GM23338 (cell line): ENCODE results near the gene STARD3. TPM values are rescaled to one million over a fixed set of nuclear protein-coding genes. Genes with fewer than 3 reads are reported as not detected.
A peak's percentile ranks its signal among the peaks of the same experiment; 100 is the strongest.

Experiments used
- ATAC-seq: fragments of 200-7000 bp; cut with Tn5 transposase; 3 replicates; pipeline ENCODE4 v1.9.1; 2020
- DNase-seq: peaks from one replicate; pipeline ENCODE4 v3.0.0-alpha.2; 2015; ENCODE audit warnings: low spot score
- H2AFZ ChIP-seq: fragments of 200-600 bp; sonication (generic); 2 replicates; pipeline ENCODE4 v1.8.0; 2016; ENCODE audit warnings: antibody characterized with exemption, mild to moderate bottlenecking, moderate library complexity
- H3F3A ChIP-seq: fragments of 200-600 bp; sonication (generic); replicated peaks from 2 replicates; pipeline ENCODE4 v1.8.0; 2017; ENCODE audit warnings: antibody characterized with exemption, mixed run types, low read depth
- H3K27ac ChIP-seq: fragments of 200-600 bp; sonication (generic); 2 replicates; pipeline ENCODE4 v1.6.1; 2016; ENCODE audit warnings: low read depth
- H3K27me3 ChIP-seq: fragments of 200-600 bp; sonication (generic); 2 replicates; pipeline ENCODE4 v1.8.0; 2016; ENCODE audit warnings: mild to moderate bottlenecking, mixed run types, moderate library complexity; ENCODE audit not compliant: insufficient read depth
- H3K36me3 ChIP-seq: fragments of 200-600 bp; sonication (generic); 2 replicates; pipeline ENCODE4 v1.8.0; 2016; ENCODE audit warnings: mild to moderate bottlenecking; ENCODE audit not compliant: insufficient read depth
- H3K4me1 ChIP-seq: fragments of 200-600 bp; sonication (generic); 2 replicates; pipeline ENCODE4 v1.8.0; 2016; ENCODE audit warnings: mild to moderate bottlenecking, moderate library complexity; ENCODE audit not compliant: insufficient read depth
- H3K4me2 ChIP-seq: fragments of 200-600 bp; sonication (generic); 2 replicates; pipeline ENCODE4 v1.7.1; 2017; ENCODE audit warnings: mixed run types
- H3K4me3 ChIP-seq: fragments of 200-600 bp; sonication (generic); 2 replicates; pipeline ENCODE4 v1.6.1; 2016; ENCODE audit warnings: mixed run types
- H3K79me2 ChIP-seq: fragments of 200-600 bp; sonication (generic); replicated peaks from 2 replicates; pipeline ENCODE4 v1.8.0; 2017; ENCODE audit warnings: mild to moderate bottlenecking; ENCODE audit not compliant: insufficient read depth
- H3K9me2 ChIP-seq: fragments of 200-600 bp; sonication (generic); 2 replicates; pipeline ENCODE4 v1.8.0; 2017; ENCODE audit not compliant: insufficient read depth
- H4K20me1 ChIP-seq: fragments of 200-600 bp; sonication (generic); replicated peaks from 2 replicates; pipeline ENCODE4 v1.8.0; 2017; ENCODE audit warnings: mild to moderate bottlenecking; ENCODE audit not compliant: insufficient read depth
- H3K27ac Mint-ChIP-seq: 2 replicates; pipeline ENCODE4 v1.8.0; 2020; ENCODE audit warnings: inconsistent platforms, mild to moderate bottlenecking, moderate library complexity, mixed read lengths
- H3K27me3 Mint-ChIP-seq: 3 replicates; pipeline ENCODE4 v1.8.0; 2022; ENCODE audit warnings: low read depth, mild to moderate bottlenecking, moderate library complexity, mixed read lengths, inconsistent platforms; ENCODE audit not compliant: insufficient read depth, poor library complexity
- H3K36me3 Mint-ChIP-seq: 3 replicates; pipeline ENCODE4 v1.8.0; 2021; ENCODE audit warnings: low read depth, mild to moderate bottlenecking, inconsistent platforms, moderate library complexity, mixed read lengths
- H3K4me1 Mint-ChIP-seq: 3 replicates; pipeline ENCODE4 v1.8.0; 2020; ENCODE audit warnings: mild to moderate bottlenecking, inconsistent platforms, mixed read lengths
- H3K4me3 Mint-ChIP-seq: 3 replicates; pipeline ENCODE4 v1.8.0; 2021; ENCODE audit warnings: moderate library complexity, mild to moderate bottlenecking, inconsistent platforms, mixed read lengths
- H3K9me3 Mint-ChIP-seq: 3 replicates; pipeline ENCODE4 v1.8.0; 2020; ENCODE audit warnings: moderate library complexity, mild to moderate bottlenecking, inconsistent platforms, mixed read lengths
- EZH2 ChIP-seq: fragments of 200-600 bp; sonication (generic); IDR thresholded peaks from one replicate; pipeline ENCODE4 v1.8.0; 2017; ENCODE audit warnings: antibody characterized with exemption, mild to moderate bottlenecking, low read depth; ENCODE audit not compliant: unreplicated experiment
- NANOG ChIP-seq: IDR thresholded peaks from 2 replicates; pipeline ENCODE4 v1.6.1; 2016; ENCODE audit warnings: antibody characterized with exemption, borderline replicate concordance
- STAT1 ChIP-seq: IDR thresholded peaks from one replicate; pipeline ENCODE4 v1.6.1; 2016; ENCODE audit warnings: antibody characterized with exemption; ENCODE audit not compliant: unreplicated experiment
- polyA plus RNA-seq: library from polyadenylated mRNA; unstranded; fragments of >200 nt; fragmentation: Nextera tagmentation; extraction: Ambion mirVana; gene quantifications from 2 replicates; pipeline ENCODE4 v1.2.1, GENCODE V29; 2016
- total RNA-seq: library from RNA; depleted of rRNA; stranded (reverse); fragments of >200 nt; shearing (Covaris generic); gene quantifications from 2 replicates; pipeline ENCODE4 v1.2.3, GENCODE V29; 2014
- TF ChIP-seq, protein P1 (sequence below): IDR thresholded peaks from 2 replicates; pipeline ENCODE4 v1.6.1; 2016; ENCODE audit warnings: antibody characterized with exemption
- TF ChIP-seq, protein P2 (sequence below), 2 experiments: fragments of 200-600 bp in 1 of 2; sonication (generic) in 1 of 2; conservative IDR thresholded peaks; 2 replicates each; pipeline versions ENCODE4 v1.5.1 to v1.6.1; 2016 to 2017; ENCODE audit warnings: antibody characterized with exemption in 2 of 2, low read depth in 2 of 2, mild to moderate bottlenecking in 2 of 2, moderate library complexity in 1 of 2
- TF ChIP-seq, protein P3 (sequence below): IDR thresholded peaks from one replicate; pipeline ENCODE4 v1.6.1; 2018; ENCODE audit warnings: antibody characterized with exemption; ENCODE audit not compliant: unreplicated experiment

The STARD3 gene
- total and polyA plus RNA-seq, 2 experiments from 2014 or later, result 26.4 to 53.3 TPM

DNA sequence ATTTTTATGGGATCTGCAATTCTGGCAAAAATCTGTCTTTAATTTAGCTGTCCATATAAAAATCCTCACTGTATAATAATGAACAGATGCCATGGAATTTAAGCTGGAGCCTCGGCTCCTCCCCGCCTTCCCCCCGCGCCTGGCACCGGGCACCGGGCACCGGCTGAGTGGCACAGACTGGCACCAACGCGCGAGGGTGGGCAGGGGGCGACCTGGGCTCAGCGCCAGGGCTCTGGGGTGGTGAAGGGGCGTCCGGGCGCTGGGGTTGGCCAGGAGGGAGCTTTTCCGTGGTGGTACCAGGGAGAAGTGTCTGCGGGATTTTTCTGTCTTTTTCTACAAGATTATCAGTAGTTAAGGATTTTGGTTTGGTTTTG lies 38.3 kb upstream of the STARD3 start:
- no peak overlapping the region for H3K27ac Mint-ChIP-seq
- H3K9me2 ChIP-seq, result no peaks in the 10 kb centered on the region
- H3K4me2 ChIP-seq, result peak overlapping the region; percentile 72
- TF ChIP-seq, protein P1, sequence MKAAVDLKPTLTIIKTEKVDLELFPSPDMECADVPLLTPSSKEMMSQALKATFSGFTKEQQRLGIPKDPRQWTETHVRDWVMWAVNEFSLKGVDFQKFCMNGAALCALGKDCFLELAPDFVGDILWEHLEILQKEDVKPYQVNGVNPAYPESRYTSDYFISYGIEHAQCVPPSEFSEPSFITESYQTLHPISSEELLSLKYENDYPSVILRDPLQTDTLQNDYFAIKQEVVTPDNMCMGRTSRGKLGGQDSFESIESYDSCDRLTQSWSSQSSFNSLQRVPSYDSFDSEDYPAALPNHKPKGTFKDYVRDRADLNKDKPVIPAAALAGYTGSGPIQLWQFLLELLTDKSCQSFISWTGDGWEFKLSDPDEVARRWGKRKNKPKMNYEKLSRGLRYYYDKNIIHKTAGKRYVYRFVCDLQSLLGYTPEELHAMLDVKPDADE, result no peak
- TF ChIP-seq, protein P2, sequence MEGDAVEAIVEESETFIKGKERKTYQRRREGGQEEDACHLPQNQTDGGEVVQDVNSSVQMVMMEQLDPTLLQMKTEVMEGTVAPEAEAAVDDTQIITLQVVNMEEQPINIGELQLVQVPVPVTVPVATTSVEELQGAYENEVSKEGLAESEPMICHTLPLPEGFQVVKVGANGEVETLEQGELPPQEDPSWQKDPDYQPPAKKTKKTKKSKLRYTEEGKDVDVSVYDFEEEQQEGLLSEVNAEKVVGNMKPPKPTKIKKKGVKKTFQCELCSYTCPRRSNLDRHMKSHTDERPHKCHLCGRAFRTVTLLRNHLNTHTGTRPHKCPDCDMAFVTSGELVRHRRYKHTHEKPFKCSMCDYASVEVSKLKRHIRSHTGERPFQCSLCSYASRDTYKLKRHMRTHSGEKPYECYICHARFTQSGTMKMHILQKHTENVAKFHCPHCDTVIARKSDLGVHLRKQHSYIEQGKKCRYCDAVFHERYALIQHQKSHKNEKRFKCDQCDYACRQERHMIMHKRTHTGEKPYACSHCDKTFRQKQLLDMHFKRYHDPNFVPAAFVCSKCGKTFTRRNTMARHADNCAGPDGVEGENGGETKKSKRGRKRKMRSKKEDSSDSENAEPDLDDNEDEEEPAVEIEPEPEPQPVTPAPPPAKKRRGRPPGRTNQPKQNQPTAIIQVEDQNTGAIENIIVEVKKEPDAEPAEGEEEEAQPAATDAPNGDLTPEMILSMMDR (conservative IDR thresholded peaks at IDR 0.05; ENCODE audit: low read depth in 2 of 2), result no peak
- TF ChIP-seq NANOG, result no peak
- TF ChIP-seq EZH2, result no peak
- no peak for TF ChIP-seq STAT1
- TF ChIP-seq, protein P3, sequence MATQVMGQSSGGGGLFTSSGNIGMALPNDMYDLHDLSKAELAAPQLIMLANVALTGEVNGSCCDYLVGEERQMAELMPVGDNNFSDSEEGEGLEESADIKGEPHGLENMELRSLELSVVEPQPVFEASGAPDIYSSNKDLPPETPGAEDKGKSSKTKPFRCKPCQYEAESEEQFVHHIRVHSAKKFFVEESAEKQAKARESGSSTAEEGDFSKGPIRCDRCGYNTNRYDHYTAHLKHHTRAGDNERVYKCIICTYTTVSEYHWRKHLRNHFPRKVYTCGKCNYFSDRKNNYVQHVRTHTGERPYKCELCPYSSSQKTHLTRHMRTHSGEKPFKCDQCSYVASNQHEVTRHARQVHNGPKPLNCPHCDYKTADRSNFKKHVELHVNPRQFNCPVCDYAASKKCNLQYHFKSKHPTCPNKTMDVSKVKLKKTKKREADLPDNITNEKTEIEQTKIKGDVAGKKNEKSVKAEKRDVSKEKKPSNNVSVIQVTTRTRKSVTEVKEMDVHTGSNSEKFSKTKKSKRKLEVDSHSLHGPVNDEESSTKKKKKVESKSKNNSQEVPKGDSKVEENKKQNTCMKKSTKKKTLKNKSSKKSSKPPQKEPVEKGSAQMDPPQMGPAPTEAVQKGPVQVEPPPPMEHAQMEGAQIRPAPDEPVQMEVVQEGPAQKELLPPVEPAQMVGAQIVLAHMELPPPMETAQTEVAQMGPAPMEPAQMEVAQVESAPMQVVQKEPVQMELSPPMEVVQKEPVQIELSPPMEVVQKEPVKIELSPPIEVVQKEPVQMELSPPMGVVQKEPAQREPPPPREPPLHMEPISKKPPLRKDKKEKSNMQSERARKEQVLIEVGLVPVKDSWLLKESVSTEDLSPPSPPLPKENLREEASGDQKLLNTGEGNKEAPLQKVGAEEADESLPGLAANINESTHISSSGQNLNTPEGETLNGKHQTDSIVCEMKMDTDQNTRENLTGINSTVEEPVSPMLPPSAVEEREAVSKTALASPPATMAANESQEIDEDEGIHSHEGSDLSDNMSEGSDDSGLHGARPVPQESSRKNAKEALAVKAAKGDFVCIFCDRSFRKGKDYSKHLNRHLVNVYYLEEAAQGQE, result no peak
- no peak overlapping the region for H3K4me3 Mint-ChIP-seq
- no peak for ATAC-seq
- H3F3A ChIP-seq, result peaks cover 57% of the 10 kb centered on the region
- DNase-seq, result no peak
- H2AFZ ChIP-seq, result no peak overlapping the region
- peaks cover 63% of the 10 kb centered on the region for H3K4me1 Mint-ChIP-seq
- no peaks in the 10 kb centered on the region for H3K36me3 ChIP-seq
- peaks cover 99% of the 10 kb centered on the region for H3K27me3 Mint-ChIP-seq
- H4K20me1 ChIP-seq, result peaks cover 19% of the 10 kb centered on the region
- H3K4me3 ChIP-seq, result peak overlapping the region; percentile 36; the same call in 1 of the 2 replicates
- H3K36me3 Mint-ChIP-seq, result no peaks in the 10 kb centered on the region
- no peak overlapping the region for H3K27ac ChIP-seq
- peaks cover 76% of the 10 kb centered on the region for H3K4me1 ChIP-seq
- H3K9me3 Mint-ChIP-seq, result no peaks in the 10 kb centered on the region
- H3K27me3 ChIP-seq, result peaks cover 100% of the 10 kb centered on the region
- H3K79me2 ChIP-seq, result no peaks in the 10 kb centered on the region

DNA sequence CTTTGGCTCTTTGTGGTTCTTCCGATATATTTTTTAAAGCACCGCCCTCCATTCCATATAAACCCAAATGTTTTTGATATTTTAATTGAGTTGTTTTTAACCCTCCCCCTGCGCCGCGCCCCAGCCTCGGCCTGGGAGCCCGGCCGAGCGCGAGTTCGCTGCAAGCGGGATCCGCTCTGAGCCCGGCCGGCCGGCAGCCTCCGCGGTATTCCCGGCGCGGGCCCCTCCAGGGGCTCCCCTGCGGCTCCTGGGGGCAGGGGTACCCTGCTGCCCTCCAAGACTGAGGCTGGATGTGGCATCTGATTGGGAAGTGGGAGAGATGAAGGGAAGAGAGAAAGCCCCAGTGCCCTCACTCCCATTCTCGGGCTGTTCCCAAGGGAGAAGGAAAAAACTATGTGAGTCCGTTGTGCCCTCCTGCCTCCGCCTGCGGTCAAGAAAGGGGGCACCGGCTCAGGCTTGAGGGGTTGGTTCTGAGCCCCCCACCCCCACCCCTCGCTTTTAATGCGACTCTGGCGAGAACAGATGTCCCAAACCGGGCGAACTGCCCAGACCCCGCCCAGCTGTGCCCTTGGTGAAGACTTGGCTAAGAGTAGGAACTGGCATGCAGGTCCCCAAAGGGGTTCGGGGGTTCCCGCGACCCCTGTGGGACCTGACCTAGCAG lies 37.8 kb upstream of the STARD3 start:
- peaks cover 59% of the 10 kb centered on the region for H3F3A ChIP-seq
- TF ChIP-seq EZH2 (peak; percentile 100), STAT1 (no peak)
- DNase-seq, result peak; percentile 65
- Mint-ChIP-seq H3K4me1 (peaks cover 66% of the 10 kb centered on the region), H3K27ac (no peak overlapping the region), H3K4me3 (no peak overlapping the region; the same call in 2 of the 3 replicates), H3K27me3 (peaks cover 100% of the 10 kb centered on the region), H3K9me3 (no peaks in the 10 kb centered on the region), H3K36me3 (no peaks in the 10 kb centered on the region)
- no peaks in the 10 kb centered on the region for H3K36me3 ChIP-seq
- no peak overlapping the region for H2AFZ ChIP-seq
- H3K9me2 ChIP-seq, result no peaks in the 10 kb centered on the region
- H3K4me2 ChIP-seq, result peak overlapping the region; percentile 72
- no peak overlapping the region for H3K27ac ChIP-seq
- ATAC-seq, result peak; percentile 8; the same call in 2 of the 3 replicates
- peak overlapping the region; percentile 36 for H3K4me3 ChIP-seq
- peaks cover 100% of the 10 kb centered on the region for H3K27me3 ChIP-seq
- H3K79me2 ChIP-seq, result no peaks in the 10 kb centered on the region
- peaks cover 78% of the 10 kb centered on the region for H3K4me1 ChIP-seq
- H4K20me1 ChIP-seq, result peaks cover 19% of the 10 kb centered on the region
